Mesenchymal stem cell (in vitro differentiated cells and primary cell): ENCODE data around the gene PKNOX2.

Experiments used
- DNase-seq: peaks from one replicate; pipeline ENCODE4 v3.0.0-alpha.2; 2013
- H2AFZ ChIP-seq: one replicate; pipeline ENCODE4 v1.6.1; 2013; ENCODE audit warnings: low read depth, mild to moderate bottlenecking, control low read depth, inconsistent platforms, low read length, moderate library complexity
- H2AK5ac ChIP-seq: 2 replicates; pipeline ENCODE4 v1.6.1; 2013; ENCODE audit warnings: low read length, moderate library complexity, mild to moderate bottlenecking, inconsistent platforms; ENCODE audit not compliant: severe bottlenecking
- H2BK120ac ChIP-seq: one replicate; pipeline ENCODE4 v1.6.1; 2013; ENCODE audit warnings: low read depth, mild to moderate bottlenecking, inconsistent platforms, low read length, moderate library complexity
- H2BK12ac ChIP-seq, 2 experiments: one replicate each; pipeline ENCODE4 v1.6.1; 2013; ENCODE audit warnings: inconsistent platforms in 2 of 2, low read length in 2 of 2, mild to moderate bottlenecking in 2 of 2, moderate library complexity in 2 of 2, control low read depth in 1 of 2
- H2BK15ac ChIP-seq: one replicate; pipeline ENCODE4 v1.6.1; 2013; ENCODE audit warnings: mild to moderate bottlenecking, low read depth, inconsistent platforms; ENCODE audit not compliant: poor library complexity, severe bottlenecking
- H2BK5ac ChIP-seq: 2 replicates; pipeline ENCODE4 v1.6.1; 2013; ENCODE audit warnings: low read depth, mild to moderate bottlenecking, low read length, control low read depth, inconsistent platforms; ENCODE audit not compliant: poor library complexity, severe bottlenecking
- H3K14ac ChIP-seq, 2 experiments: one replicate each; pipeline ENCODE4 v1.6.1; 2013; ENCODE audit warnings: inconsistent platforms in 2 of 2, low read length in 2 of 2, control low read depth in 1 of 2, mild to moderate bottlenecking in 1 of 2, moderate library complexity in 1 of 2
- H3K18ac ChIP-seq, 2 experiments: one replicate each; pipeline ENCODE4 v1.6.1; 2013; ENCODE audit warnings: inconsistent platforms in 2 of 2, low read length in 2 of 2, control low read depth in 1 of 2, low read depth in 1 of 2, mild to moderate bottlenecking in 1 of 2
- H3K23ac ChIP-seq, 2 experiments: one replicate each; pipeline ENCODE4 v1.6.1; 2013; ENCODE audit warnings: inconsistent platforms in 2 of 2, low read length in 2 of 2, mild to moderate bottlenecking in 2 of 2, moderate library complexity in 2 of 2, control low read depth in 1 of 2
- H3K27ac ChIP-seq: 2 replicates; pipeline ENCODE4 v1.5.1; 2013; ENCODE audit warnings: mild to moderate bottlenecking, moderate library complexity, low read length, control low read depth, inconsistent platforms; ENCODE audit not compliant: poor library complexity, severe bottlenecking
- H3K27me3 ChIP-seq, 2 experiments: 2 replicates each; pipeline versions ENCODE4 v1.6.1 to v1.7.0; 2013; ENCODE audit warnings: low read length in 2 of 2, mild to moderate bottlenecking in 2 of 2, moderate library complexity in 2 of 2, control low read depth in 1 of 2, inconsistent platforms in 1 of 2; ENCODE audit not compliant: control insufficient read depth in 1 of 2, insufficient read depth in 1 of 2
- H3K36me3 ChIP-seq, 2 experiments: 2 replicates each; pipeline versions ENCODE4 v1.6.1 to v1.7.0; 2013; ENCODE audit warnings: low read length in 2 of 2, control low read depth in 1 of 2, inconsistent platforms in 1 of 2, low read depth in 1 of 2, mild to moderate bottlenecking in 1 of 2; ENCODE audit not compliant: insufficient read depth in 2 of 2, control insufficient read depth in 1 of 2
- H3K4ac ChIP-seq, 2 experiments: one replicate each; pipeline ENCODE4 v1.6.1; 2013; ENCODE audit warnings: inconsistent platforms in 2 of 2, low read length in 2 of 2, mild to moderate bottlenecking in 2 of 2, moderate library complexity in 2 of 2, control low read depth in 1 of 2, low read depth in 1 of 2
- H3K4me1 ChIP-seq: 2 replicates; pipeline ENCODE4 v1.6.1; 2013; ENCODE audit warnings: low read depth, low read length, control low read depth; ENCODE audit not compliant: control insufficient read depth, insufficient read depth
- H3K4me2 ChIP-seq: 2 replicates; pipeline ENCODE4 v1.6.1; 2013; ENCODE audit warnings: low read length, mild to moderate bottlenecking, inconsistent platforms; ENCODE audit not compliant: poor library complexity, severe bottlenecking
- H3K4me3 ChIP-seq, 2 experiments: 2 replicates each; pipeline versions ENCODE4 v1.5.1 to v1.7.0; 2013; ENCODE audit warnings: low read length in 2 of 2, mild to moderate bottlenecking in 2 of 2, control low read depth in 1 of 2, low read depth in 1 of 2; ENCODE audit not compliant: insufficient read depth in 1 of 2
- H3K79me1 ChIP-seq: replicated peaks from 2 replicates; pipeline ENCODE4 v1.6.1; 2013; ENCODE audit warnings: mild to moderate bottlenecking, control low read depth, low read length, inconsistent platforms; ENCODE audit not compliant: poor library complexity, severe bottlenecking
- H3K9ac ChIP-seq: 2 replicates; pipeline ENCODE4 v1.7.0; 2013; ENCODE audit warnings: mild to moderate bottlenecking, low read length, moderate library complexity
- H3K9me3 ChIP-seq: 2 replicates; pipeline ENCODE4 v1.7.0; 2013; ENCODE audit warnings: mild to moderate bottlenecking, low read length; ENCODE audit not compliant: control insufficient read depth
- H4K8ac ChIP-seq: one replicate; pipeline ENCODE4 v1.6.1; 2013; ENCODE audit warnings: inconsistent platforms, mild to moderate bottlenecking, low read length, moderate library complexity
- H4K91ac ChIP-seq: one replicate; pipeline ENCODE4 v1.6.1; 2013; ENCODE audit warnings: mild to moderate bottlenecking, low read length, inconsistent platforms
- WGBS: methylation state at CpG from one replicate; pipeline ENCODE4 v1.1.7; 2013; ENCODE audit warnings: mixed read lengths; 5-methylcytosine and 5-hydroxymethylcytosine counted together

PKNOX2 gene

DNA sequence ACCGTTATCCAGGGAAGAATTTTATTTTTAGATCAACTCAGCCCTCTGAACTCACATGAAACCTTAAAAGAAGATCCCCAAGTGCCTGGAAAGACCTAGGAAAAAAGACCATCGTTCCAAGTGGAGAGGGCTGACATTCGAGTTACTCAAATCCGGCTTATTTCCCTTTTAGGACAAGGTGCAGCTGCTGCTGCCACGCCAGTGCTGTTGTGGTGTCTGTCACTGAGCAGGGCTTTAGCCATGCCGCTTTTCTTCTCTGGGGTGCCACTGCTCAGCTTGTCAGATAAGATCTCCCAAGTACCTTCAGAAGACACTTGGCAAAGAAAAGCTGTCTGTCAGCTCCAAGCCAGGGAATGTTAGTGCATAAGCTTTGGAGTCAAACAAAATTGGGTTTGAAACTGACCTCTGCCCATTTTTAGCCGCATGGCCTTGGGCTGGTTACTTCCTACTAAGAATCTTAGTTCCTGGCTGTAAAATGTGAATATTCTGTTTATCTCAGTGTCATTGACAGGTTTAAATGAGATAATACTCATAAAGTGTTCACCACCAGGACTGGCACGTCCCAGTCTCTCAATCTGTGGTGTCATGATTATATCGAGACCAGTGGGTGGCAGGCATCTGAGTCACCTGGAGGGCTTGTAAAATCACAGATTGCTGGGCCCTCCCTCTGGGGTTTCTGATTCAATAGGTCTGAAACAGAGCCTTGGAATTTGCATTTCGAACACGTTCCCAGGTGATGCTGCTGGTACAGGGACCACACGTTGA, 117.5 kb downstream of the PKNOX2 start:
- peaks cover 0 to 7% of the 10 kb centered on the region in 2 experiments for H3K27me3 ChIP-seq

DNA sequence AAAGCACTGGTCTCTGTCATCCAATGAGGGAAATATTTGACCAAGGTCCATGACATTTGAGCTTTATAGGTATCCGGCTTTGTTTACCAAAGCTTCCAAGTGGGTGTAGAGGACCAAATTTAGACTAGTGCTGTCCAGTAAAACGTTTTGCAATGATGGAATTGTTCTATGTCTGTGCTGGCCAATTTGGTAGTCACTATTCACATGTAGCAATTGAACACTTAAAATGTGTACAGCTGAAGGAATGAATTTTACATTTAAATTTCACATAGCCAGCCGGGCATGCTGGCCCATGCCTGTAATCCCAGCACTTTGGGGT, 118.0 kb downstream of the PKNOX2 start:
- no peak overlapping the region for H2BK120ac ChIP-seq
- H3K27ac ChIP-seq, result no peak overlapping the region
- no peak for DNase-seq
- no peak overlapping the region for H3K4me2 ChIP-seq
- 78% methylated on average over 3 of the region's 3 CpGs for WGBS
- H2BK12ac ChIP-seq, result no peak overlapping the region
- H3K23ac ChIP-seq, result no peak overlapping the region
- H3K4ac ChIP-seq, result no peak overlapping the region
- H3K79me1 ChIP-seq, result peaks cover 38% of the 10 kb centered on the region
- peak overlapping the region; percentile 8 for H2AK5ac ChIP-seq
- no peaks in the 10 kb centered on the region for H3K9me3 ChIP-seq
- no peak overlapping the region for H2BK15ac ChIP-seq
- H4K8ac ChIP-seq, result no peak overlapping the region
- peaks cover 0 to 19% of the 10 kb centered on the region in 2 experiments for H3K36me3 ChIP-seq
- H3K9ac ChIP-seq, result no peak overlapping the region
- peaks cover 18% of the 10 kb centered on the region for H3K4me1 ChIP-seq
- H2AFZ ChIP-seq, result no peak overlapping the region
- H4K91ac ChIP-seq, result no peak overlapping the region
- no peak overlapping the region for H2BK5ac ChIP-seq
- no peak overlapping the region for H3K14ac ChIP-seq
- no peak overlapping the region for H3K18ac ChIP-seq
- H3K4me3 ChIP-seq, result no peak overlapping the region
- peaks cover 0 to 7% of the 10 kb centered on the region in 2 experiments for H3K27me3 ChIP-seq

More for the DNA sequence above, 117.5 kb downstream of the PKNOX2 start:
- no peak for DNase-seq
- H3K4ac ChIP-seq, result no peak overlapping the region
- H4K8ac ChIP-seq, result no peak overlapping the region
- H2AK5ac ChIP-seq, result no peak overlapping the region
- H3K18ac ChIP-seq, result no peak overlapping the region
- H3K4me3 ChIP-seq, result no peak overlapping the region
- H4K91ac ChIP-seq, result no peak overlapping the region
- H3K79me1 ChIP-seq, result peaks cover 38% of the 10 kb centered on the region
- no peak overlapping the region for H2BK120ac ChIP-seq
- H2BK5ac ChIP-seq, result no peak overlapping the region
- H3K4me2 ChIP-seq, result no peak overlapping the region
- WGBS, result 82% methylated on average over 12 of the region's 12 CpGs
- peaks cover 0 to 19% of the 10 kb centered on the region in 2 experiments for H3K36me3 ChIP-seq
- H3K9me3 ChIP-seq, result no peaks in the 10 kb centered on the region
- no peak overlapping the region for H2BK15ac ChIP-seq
- H3K27ac ChIP-seq, result no peak overlapping the region
- no peak overlapping the region for H3K9ac ChIP-seq
- H3K4me1 ChIP-seq, result peaks cover 13% of the 10 kb centered on the region
- no peak overlapping the region for H2BK12ac ChIP-seq
- no peak overlapping the region for H3K14ac ChIP-seq
- no peak overlapping the region for H3K23ac ChIP-seq
- no peak overlapping the region for H2AFZ ChIP-seq

DNA sequence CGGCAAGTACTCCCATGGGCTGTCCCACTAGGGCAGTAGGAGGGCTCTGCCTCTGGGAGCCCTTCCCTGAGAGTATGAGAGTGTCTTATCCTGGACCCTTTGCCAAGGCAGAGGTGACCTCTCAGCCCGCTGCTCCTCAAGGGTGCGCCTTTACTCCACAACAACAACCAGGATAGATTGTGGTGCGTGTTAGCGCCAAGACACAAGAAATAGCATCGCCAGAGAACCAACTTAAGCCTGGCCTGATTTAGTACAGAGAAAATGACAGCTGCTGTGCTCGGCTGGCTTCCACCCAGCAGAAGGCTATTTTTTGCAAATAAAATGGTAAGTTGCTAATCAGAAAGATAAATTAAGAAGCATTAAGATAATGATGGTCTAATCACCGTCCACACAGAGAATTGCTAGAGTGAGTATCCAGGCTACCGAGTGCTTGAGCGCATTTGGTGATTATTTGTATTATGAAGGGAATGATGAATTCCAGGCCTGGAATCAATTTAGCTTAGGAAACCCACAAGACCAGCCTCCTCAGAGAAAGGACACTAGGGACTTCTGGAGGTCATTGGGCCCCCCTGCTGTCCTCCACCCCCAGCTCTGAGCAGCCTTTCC, 119.8 kb downstream of the PKNOX2 start:
- no peak overlapping the region for H2BK120ac ChIP-seq
- no peak overlapping the region for H2BK15ac ChIP-seq

DNA sequence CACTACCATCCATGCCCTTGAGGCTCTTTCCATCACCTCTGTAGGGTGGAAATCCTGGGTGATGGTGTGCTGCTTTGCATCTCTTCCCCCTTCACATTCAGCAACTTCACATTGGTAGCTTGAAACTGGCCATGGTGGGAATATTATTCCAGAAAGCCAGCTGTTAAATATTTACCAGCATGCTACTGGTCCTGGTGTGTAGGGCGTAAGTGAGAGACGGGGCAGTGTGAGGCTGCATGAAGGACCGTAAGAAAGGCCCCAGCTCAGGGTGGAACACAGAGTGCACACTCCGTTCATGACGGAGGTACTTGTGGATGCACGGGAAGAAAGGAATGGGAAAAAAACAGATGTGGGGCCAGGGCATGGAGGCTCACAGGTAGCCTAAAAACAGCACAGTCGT, 121.3 kb downstream of the PKNOX2 start:
- H2AK5ac ChIP-seq, result no peak overlapping the region
- H3K27ac ChIP-seq, result peak overlapping the region; percentile 17
- no peak overlapping the region for H3K4ac ChIP-seq
- H3K79me1 ChIP-seq, result peaks cover 29% of the 10 kb centered on the region
- no peak overlapping the region for H2BK15ac ChIP-seq
- H3K9ac ChIP-seq, result no peak overlapping the region
- DNase-seq, result no peak
- WGBS, result 90% methylated on average over 6 of the region's 7 CpGs
- H3K36me3 ChIP-seq, result peaks cover 0 to 16% of the 10 kb centered on the region in 2 experiments
- H3K4me1 ChIP-seq, result peaks cover 39% of the 10 kb centered on the region
- no peak overlapping the region for H2BK120ac ChIP-seq
- H2BK5ac ChIP-seq, result no peak overlapping the region
- no peak overlapping the region for H3K23ac ChIP-seq
- H4K91ac ChIP-seq, result no peak overlapping the region
- peaks cover 0 to 28% of the 10 kb centered on the region in 2 experiments for H3K27me3 ChIP-seq
- H3K4me2 ChIP-seq, result no peak overlapping the region
- H3K9me3 ChIP-seq, result no peaks in the 10 kb centered on the region
- H3K14ac ChIP-seq, result no peak overlapping the region
- H3K18ac ChIP-seq, result no peak overlapping the region
- H4K8ac ChIP-seq, result no peak overlapping the region
- no peak overlapping the region for H2BK12ac ChIP-seq
- no peak overlapping the region for H2AFZ ChIP-seq
- no peak overlapping the region for H3K4me3 ChIP-seq

More for the DNA sequence above, 119.8 kb downstream of the PKNOX2 start:
- Histone ChIP-seq H3K23ac (no peak overlapping the region), H4K8ac (no peak overlapping the region), H3K4me1 (peaks cover 30% of the 10 kb centered on the region), H3K4ac (no peak overlapping the region), H3K79me1 (peaks cover 36% of the 10 kb centered on the region), H3K4me2 (no peak overlapping the region), H3K14ac (no peak overlapping the region), H4K91ac (no peak overlapping the region), H2AK5ac (no peak overlapping the region), H3K9ac (no peak overlapping the region), H3K27me3 (peaks cover 0 to 15% of the 10 kb centered on the region in 2 experiments), H2BK5ac (no peak overlapping the region), H3K18ac (no peak overlapping the region), H2BK12ac (no peak overlapping the region), H3K27ac (no peak overlapping the region), H3K9me3 (no peaks in the 10 kb centered on the region), H2AFZ (no peak overlapping the region), H3K36me3 (peaks cover 0 to 20% of the 10 kb centered on the region in 2 experiments), H3K4me3 (no peak overlapping the region)
- 95% methylated on average over 8 of the region's 10 CpGs for WGBS
- DNase-seq, result no peak
